ENCODE measurements around the gene PCDHA1.
"Not testable (repeated sequence)": the region's sequence is repeated elsewhere in the genome, so short reads cannot be mapped to it uniquely, and the experiment has no call there.

Gene PCDHA1

DNA sequence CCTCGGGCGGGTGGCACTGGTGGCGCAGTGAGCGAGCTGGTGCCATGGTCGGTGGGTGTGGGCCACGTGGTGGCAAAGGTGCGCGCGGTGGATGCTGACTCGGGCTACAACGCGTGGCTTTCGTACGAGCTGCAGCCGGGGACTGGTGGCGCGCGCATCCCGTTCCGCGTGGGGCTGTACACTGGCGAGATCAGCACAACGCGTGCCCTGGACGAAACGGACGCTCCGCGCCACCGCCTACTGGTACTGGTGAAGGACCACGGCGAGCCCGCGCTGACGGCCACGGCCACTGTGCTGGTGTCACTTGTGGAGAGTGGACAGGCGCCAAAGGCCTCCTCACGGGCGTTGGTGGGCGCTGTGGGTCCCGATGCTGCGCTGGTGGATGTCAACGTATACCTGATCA lies 22.9 kb downstream of the PCDHA1 start:
- no peak for DNase-seq

DNA sequence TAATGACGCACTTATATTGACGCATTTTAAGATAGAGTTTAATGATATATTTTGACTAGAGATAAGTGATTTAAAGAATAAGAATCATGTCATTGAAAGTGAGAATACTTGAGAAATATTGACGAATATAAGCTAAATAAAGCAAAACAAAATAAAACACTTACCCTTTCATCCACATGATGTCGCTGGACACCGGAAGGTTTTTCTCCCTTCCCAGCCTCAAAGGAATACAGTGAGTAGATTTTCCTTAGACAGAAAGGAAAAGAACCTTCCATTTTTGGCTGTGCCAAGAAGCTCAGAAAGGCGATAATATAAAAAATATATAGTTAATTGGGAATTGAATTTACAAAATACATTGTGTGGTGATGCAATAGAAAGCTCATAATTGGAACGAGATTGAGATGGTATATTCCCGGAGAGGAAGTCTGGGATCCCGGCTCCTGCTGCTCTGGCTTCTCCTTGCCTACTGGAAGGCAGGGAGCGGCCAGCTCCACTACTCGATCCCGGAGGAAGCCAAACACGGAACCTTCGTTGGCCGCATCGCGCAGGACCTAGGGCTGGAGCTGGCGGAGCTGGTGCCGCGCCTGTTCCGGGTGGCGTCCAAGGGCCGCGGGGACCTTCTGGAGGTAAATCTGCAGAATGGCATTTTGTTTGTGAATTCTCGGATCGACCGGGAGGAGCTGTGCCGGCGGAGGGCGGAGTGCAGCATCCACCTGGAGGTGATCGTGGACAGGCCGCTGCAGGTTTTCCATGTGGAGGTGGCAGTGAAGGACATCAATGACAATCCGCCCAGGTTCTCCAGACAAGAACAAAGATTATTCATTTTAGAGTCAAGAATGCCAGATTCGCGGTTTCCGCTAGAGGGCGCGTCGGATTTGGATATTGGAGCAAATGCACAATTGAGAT lies 35.7 kb downstream of the PCDHA1 start, which contains the start of gene PCDHA5:
Gene PCDHA5 (plus strand): TSS at position 239 of the 906 bp plus-strand sequence.
- DNase-seq = no peak

DNA sequence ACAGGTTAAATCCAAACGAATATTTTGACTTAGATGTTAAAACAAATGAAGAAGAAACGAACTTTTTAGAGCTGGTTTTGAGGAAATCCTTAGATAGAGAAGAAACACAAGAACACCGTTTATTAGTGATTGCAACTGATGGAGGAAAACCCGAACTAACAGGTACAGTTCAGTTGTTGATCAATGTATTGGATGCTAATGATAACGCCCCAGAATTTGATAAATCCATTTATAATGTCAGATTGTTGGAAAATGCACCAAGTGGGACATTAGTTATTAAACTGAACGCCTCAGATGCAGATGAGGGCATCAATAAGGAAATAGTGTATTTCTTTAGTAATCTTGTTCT lies 36.3 kb downstream of the PCDHA1 start:
- no peak for DNase-seq

DNA sequence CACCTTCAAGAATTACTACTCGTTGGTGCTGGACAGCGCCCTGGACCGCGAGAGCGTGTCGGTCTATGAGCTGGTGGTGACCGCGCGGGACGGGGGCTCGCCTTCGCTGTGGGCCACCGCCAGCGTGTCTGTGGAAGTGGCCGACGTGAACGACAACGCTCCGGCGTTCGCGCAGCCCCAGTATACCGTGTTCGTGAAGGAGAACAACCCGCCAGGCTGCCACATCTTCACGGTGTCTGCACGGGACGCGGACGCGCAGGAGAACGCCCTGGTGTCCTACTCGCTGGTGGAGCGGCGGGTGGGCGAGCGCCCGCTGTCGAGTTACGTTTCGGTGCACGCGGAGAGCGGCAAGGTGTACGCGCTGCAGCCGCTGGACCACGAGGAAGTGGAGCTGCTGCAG lies 37.0 kb downstream of the PCDHA1 start:
- DNase-seq = not testable (repeated sequence)

DNA sequence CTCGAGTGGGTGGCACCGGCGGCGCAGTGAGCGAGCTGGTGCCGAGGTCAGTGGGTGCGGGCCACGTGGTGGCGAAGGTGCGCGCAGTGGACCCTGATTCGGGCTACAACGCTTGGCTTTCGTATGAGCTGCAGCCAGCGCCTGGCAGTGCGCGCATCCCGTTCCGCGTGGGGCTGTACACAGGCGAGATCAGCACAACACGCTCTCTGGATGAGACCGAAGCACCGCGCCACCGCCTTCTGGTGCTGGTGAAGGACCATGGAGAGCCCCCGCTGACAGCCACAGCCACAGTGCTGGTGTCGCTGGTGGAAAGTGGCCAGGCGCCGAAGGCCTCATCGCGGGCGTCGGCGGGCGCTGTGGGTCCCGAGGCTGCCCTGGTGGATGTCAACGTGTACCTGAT lies 37.5 kb downstream of the PCDHA1 start:
- no peak for DNase-seq

DNA sequence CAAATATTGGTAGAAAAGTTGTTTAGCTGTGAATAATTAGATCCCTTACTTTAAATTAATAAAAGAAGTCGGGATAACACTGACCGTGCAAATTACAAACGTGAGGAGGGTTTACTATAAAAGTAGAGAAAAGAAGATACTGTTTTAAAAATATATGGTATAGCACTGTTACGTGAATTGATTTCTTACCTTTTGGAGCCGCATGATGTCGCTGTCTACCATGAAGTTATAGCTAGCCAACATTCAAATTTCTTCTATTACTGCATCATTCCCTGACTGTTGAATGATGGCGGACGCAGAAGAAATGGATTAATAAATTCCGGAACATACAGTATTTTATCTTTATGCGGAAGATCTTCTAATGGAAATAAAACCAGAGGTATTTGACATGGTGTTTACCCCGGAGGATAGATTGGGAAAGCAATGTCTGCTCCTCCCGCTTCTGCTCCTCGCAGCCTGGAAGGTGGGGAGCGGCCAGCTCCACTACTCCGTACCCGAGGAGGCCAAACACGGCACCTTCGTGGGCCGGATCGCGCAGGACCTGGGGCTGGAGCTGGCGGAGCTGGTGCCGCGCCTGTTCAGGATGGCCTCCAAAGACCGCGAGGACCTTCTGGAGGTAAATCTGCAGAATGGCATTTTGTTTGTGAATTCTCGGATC lies 41.9 kb downstream of the PCDHA1 start, which contains the start of gene PCDHA6:
Gene PCDHA6 (plus strand): TSS at position 257 of the 658 bp plus-strand sequence. CDS start 132 bp downstream, at position 389.
- DNase-seq = no peak

DNA sequence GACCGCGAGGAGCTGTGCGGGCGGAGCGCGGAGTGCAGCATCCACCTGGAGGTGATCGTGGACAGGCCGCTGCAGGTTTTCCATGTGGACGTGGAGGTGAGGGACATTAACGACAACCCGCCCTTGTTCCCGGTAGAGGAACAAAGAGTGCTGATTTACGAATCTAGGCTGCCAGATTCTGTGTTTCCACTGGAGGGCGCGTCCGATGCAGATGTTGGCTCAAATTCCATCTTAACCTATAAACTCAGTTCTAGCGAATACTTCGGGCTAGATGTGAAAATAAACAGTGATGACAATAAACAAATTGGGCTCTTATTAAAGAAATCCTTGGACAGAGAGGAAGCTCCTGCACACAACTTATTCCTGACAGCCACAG lies 42.4 kb downstream of the PCDHA1 start:
- no peak for DNase-seq

DNA sequence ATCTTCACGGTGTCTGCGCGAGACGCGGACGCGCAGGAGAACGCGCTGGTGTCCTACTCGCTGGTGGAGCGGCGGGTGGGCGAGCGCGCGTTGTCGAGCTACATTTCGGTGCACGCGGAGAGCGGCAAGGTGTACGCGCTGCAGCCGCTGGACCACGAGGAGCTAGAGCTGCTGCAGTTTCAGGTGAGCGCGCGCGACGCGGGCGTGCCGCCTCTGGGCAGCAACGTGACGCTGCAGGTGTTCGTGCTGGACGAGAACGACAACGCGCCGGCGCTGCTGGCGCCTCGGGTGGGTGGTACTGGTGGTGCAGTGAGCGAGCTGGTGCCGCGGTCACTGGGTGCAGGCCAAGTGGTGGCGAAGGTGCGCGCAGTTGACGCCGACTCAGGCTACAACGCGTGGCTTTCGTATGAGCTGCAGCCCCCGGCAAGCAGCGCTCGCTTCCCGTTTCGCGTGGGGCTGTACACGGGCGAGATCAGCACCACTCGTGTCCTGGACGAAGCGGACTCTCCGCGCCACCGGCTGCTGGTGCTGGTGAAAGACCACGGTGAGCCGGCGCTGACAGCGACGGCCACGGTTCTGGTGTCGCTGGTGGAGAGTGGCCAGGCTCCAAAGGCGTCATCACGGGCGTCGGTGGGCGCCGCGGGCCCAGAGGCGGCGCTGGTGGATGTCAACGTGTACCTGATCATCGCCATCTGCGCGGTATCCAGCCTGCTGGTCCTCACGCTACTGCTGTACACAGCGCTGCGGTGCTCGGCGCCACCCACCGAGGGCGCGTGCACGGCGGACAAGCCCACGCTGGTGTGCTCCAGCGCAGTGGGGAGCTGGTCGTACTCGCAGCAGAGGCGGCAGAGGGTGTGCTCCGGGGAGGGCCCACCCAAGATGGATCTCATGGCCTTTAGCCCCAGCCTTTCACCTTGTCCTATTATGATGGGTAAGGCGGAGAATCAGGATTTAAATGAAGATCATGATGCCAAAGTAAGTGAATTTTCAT lies 43.9 kb downstream of the PCDHA1 start:
- DNase-seq = not testable (repeated sequence)

DNA sequence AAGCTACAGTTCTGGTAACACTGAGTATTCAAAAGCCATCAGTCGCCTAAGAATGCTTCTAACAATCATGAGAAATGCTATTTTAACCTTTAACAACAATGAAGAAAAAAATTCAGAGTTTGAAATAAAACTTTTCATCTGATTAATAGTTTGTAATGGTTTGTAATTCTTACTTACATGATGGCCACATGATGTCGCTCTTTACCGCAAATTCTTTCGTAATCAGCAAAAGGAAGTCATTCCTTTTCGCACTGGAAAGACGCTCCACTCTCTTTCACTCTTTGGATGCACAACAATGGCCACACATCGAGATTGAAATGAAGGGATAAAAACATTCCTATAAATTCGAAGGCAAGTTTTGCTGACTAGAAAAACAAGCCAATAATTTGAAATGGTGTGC lies 48.1 kb downstream of the PCDHA1 start, which contains the start of gene PCDHA7:
Gene PCDHA7 (plus strand): TSS at position 277 of the 400 bp plus-strand sequence. CDS start 115 bp downstream, at position 392.
- no peak for DNase-seq

DNA sequence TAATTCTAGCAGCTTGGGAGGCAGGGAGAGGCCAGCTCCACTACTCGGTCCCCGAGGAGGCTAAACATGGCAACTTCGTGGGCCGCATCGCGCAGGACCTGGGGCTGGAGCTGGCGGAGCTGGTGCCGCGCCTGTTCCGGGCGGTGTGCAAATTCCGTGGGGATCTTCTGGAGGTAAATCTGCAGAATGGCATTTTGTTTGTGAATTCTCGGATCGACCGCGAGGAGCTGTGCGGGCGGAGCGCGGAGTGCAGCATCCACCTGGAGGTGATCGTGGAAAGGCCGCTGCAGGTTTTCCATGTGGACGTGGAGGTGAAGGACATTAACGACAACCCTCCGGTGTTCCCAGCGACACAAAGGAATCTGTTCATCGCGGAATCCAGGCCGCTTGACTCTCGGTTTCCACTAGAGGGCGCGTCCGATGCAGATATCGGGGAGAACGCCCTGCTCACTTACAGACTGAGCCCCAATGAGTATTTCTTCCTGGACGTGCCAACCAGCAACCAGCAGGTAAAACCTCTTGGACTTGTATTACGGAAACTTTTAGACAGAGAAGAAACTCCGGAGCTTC lies 48.6 kb downstream of the PCDHA1 start:
- not testable (repeated sequence) for DNase-seq

DNA sequence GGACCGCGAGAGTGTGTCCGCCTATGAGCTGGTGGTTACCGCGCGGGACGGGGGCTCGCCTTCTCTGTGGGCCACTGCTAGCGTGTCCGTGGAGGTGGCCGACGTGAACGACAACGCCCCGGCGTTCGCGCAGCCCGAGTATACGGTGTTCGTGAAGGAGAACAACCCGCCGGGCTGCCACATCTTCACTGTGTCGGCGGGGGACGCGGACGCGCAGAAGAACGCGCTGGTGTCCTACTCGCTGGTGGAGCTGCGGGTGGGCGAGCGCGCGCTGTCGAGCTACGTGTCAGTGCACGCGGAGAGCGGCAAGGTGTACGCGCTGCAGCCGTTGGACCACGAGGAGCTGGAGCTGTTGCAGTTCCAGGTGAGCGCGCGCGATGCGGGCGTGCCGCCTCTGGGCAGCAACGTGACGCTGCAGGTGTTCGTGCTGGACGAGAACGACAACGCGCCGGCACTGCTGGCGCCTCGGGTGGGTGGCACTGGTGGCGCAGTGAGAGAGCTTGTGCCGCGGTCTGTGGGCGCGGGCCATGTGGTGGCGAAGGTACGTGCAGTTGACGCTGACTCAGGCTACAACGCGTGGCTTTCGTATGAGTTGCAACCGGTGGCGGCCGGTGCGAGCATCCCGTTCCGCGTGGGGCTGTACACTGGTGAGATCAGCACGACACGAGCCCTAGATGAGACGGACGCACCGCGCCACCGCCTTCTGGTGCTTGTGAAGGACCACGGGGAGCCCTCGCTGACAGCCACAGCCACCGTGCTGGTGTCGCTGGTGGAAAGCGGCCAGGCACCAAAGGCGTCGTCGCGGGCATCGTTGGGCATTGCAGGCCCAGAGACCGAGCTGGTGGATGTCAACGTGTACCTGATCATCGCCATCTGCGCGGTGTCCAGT lies 49.9 kb downstream of the PCDHA1 start:
- DNase-seq = no peak

DNA sequence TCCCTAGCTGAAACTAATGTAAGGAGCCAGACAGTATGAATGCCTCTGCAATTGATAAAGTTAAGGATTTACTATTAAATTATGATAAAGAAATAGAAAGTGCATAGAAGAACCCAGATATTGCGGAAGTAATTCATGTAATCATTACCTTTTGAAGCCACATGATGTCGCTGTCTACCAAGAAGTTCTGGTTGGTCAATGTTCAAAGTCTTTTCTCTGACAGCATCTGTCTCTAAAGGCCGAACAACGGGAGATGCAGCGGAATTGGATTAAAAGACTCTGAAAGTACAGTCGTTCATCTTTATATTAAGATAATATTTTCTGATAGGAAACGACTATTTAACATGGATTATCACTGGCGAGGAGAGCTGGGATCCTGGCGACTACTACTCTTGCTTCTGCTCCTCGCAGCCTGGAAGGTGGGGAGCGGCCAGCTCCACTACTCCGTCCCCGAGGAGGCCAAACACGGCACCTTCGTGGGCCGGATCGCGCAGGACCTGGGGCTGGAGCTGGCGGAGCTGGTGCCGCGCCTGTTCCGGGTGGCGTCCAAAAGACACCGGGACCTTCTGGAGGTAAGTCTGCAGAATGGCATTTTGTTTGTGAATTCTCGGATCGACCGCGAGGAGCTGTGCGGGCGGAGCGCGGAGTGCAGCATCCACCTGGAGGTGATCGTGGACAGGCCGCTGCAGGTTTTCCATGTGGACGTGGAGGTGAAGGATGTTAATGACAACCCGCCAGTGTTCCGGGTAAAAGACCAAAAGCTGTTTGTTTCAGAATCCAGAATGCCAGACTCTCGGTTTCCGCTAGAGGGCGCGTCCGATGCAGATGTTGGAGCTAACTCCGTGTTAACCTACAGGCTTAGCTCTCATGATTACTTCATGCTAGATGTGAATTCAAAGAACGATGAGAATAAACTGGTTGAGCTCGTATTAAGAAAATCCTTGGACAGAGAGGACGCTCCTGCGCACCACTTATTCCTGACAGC lies 55.3 kb downstream of the PCDHA1 start, which contains the start of gene PCDHA8:
Gene PCDHA8 (plus strand): TSS at position 210 of the 985 bp plus-strand sequence. CDS start 135 bp downstream, at position 345.
- no peak for DNase-seq

DNA sequence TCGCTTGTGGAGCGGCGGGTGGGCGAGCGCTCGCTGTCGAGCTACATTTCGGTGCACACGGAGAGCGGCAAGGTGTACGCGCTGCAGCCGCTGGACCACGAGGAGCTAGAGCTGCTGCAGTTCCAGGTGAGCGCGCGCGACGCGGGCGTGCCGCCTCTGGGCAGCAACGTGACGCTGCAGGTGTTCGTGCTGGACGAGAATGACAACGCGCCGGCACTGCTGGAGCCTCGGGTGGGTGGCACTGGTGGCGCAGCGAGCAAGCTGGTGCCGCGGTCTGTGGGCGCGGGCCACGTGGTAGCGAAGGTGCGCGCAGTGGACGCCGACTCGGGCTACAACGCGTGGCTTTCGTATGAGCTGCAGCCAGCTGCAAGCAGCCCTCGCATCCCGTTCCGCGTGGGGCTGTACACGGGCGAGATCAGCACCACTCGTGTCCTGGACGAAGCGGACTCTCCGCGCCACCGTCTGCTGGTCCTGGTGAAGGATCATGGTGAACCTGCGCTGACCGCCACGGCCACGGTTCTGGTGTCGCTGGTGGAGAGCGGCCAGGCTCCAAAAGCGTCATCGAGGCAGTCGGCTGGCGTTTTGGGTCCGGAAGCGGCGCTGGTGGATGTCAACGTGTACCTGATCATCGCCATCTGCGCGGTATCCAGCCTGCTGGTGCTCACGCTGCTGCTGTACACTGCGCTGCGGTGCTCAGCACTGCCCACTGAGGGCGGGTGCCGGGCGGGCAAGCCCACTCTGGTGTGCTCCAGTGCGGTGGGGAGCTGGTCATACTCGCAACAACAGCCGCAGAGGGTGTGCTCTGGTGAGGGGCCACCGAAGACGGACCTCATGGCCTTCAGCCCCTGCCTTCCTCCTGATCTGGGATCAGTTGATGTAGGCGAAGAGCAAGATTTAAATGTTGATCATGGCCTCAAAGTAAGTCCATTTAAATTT lies 57.1 kb downstream of the PCDHA1 start:
- no peak for DNase-seq

DNA sequence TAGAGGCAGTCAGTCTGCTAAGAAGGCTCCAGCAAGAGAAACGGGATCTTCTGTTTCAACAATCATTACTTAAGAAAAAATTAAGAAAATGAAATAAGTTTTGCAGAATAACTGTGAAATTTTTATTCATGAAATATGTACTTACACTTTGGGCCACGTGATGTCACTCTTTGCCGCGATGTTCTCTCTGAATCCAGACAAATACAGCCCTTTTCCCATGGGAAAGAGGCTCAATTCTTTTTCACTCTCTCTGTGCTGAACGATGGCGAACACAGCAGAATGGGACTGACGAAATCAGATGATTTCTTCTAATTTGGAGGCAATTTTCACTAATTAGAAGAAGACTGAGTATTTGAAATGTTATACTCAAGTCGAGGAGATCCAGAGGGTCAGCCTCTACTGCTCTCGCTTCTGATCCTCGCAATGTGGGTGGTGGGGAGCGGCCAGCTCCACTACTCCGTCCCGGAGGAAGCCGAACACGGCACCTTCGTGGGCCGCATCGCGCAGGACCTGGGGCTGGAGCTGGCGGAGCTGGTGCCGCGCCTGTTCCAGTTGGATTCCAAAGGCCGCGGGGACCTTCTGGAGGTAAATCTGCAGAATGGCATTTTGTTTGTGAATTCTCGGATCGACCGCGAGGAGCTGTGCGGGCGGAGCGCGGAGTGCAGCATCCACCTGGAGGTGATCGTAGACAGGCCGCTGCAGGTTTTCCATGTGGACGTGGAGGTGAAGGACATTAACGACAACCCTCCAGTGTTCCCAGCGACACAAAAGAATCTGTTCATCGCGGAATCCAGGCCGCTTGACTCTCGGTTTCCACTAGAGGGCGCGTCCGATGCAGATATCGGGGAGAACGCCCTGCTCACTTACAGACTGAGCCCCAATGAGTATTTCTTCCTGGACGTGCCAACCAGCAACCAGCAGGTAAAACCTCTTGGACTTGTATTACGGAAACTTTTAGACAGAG lies 62.5 kb downstream of the PCDHA1 start, which contains the start of gene PCDHA9:
Gene PCDHA9 (plus strand): TSS at position 244 of the 964 bp plus-strand sequence. CDS start 114 bp downstream, at position 358.
- not testable (repeated sequence) for DNase-seq

DNA sequence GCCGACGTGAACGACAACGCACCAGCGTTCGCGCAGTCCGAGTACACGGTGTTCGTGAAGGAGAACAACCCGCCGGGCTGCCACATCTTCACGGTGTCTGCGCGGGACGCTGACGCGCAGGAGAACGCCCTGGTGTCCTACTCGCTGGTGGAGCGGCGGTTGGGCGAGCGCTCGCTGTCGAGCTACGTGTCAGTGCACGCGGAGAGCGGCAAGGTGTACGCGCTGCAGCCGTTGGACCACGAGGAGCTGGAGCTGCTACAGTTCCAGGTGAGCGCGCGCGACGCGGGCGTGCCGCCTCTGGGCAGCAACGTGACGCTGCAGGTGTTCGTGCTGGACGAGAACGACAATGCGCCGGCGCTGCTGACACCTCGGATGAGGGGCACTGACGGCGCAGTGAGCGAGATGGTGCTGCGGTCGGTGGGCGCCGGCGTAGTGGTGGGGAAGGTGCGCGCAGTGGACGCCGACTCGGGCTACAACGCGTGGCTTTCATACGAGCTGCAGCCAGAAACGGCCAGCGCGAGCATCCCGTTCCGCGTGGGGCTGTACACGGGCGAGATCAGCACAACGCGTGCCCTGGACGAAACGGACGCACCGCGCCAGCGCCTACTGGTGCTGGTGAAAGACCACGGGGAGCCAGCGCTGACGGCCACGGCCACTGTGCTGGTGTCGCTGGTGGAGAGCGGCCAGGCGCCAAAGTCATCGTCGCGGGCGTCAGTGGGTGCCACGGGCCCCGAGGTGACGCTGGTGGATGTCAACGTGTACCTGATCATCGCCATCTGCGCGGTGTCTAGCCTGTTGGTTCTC lies 64.1 kb downstream of the PCDHA1 start:
- DNase-seq = not testable (repeated sequence)
